Activated naive CD4-positive, alpha-beta T cell treated with anti-CD3 and anti-CD28 coated beads for 36 hours (primary cell): ENCODE results near the gene TET2. TPM values are rescaled to one million over a fixed set of nuclear protein-coding genes. Genes with fewer than 3 reads are reported as not detected.
"Not testable (repeated sequence)": the region's sequence is repeated elsewhere in the genome, so short reads cannot be mapped to it uniquely, and the experiment has no call there.

Experiments
- CTCF ChIA-PET: fragments of 350-600 bp; sonication (Branson Sonifier 250); formaldehyde crosslinking; loops from one replicate; lab custom pipeline; 2021; ENCODE audit warnings: antibody characterized with exemption; lab: Charles Lee
- DNase-seq: peaks from one replicate; pipeline ENCODE4 v3.0.0-alpha.2; 2020
- H3K27ac Mint-ChIP-seq: one replicate; pipeline ENCODE4 v1.8.0; 2021; ENCODE audit warnings: mild to moderate bottlenecking, mixed read lengths
- H3K27me3 Mint-ChIP-seq: one replicate; pipeline ENCODE4 v1.8.0; 2021; ENCODE audit warnings: low read depth, mixed read lengths
- H3K36me3 Mint-ChIP-seq: one replicate; pipeline ENCODE4 v1.8.0; 2021; ENCODE audit warnings: low read depth, mixed read lengths
- H3K4me1 Mint-ChIP-seq: one replicate; pipeline ENCODE4 v1.8.0; 2021; ENCODE audit warnings: low read depth, mixed read lengths
- H3K4me3 Mint-ChIP-seq: one replicate; pipeline ENCODE4 v1.8.0; 2021; ENCODE audit warnings: mild to moderate bottlenecking, moderate library complexity, mixed read lengths
- H3K9me3 Mint-ChIP-seq: one replicate; pipeline ENCODE4 v1.8.0; 2021; ENCODE audit warnings: mixed read lengths
- intact Hi-C: fragments of 100-400 bp; cut with micrococcal nuclease; formaldehyde crosslinking; loops from one replicate; pipeline ENCODE4 v1.15.1; 2023
- total RNA-seq, 2 experiments: library from RNA; stranded (reverse); gene quantifications; one replicate each; pipeline ENCODE4 v1.2.3, GENCODE V29; 2021

The TET2 gene
- total RNA-seq, 2 experiments from 2014 or later, result 36.0 to 36.1 TPM

GRCh38 chr4:105281124-105281415, 134.4 kb downstream of the TET2 start:
- no peak for DNase-seq
- H3K27me3 Mint-ChIP-seq, result no peaks in the 10 kb centered on the region
- CTCF ChIA-PET, result no interaction called here
- no peak overlapping the region for H3K27ac Mint-ChIP-seq
- no peak overlapping the region for H3K4me3 Mint-ChIP-seq
- intact Hi-C loops, result no loop called here
- no peaks in the 10 kb centered on the region for H3K9me3 Mint-ChIP-seq
- peaks cover 8% of the 10 kb centered on the region for H3K36me3 Mint-ChIP-seq
- peaks cover 12% of the 10 kb centered on the region for H3K4me1 Mint-ChIP-seq

GRCh38 chr4:105282489-105282888, 135.8 kb downstream of the TET2 start:
- no peak for DNase-seq
- Mint-ChIP-seq H3K27me3 (no peaks in the 10 kb centered on the region), H3K4me1 (peaks cover 16% of the 10 kb centered on the region), H3K4me3 (no peak overlapping the region), H3K27ac (no peak overlapping the region), H3K36me3 (peaks cover 1% of the 10 kb centered on the region), H3K9me3 (peaks cover 5% of the 10 kb centered on the region)
- intact Hi-C loops, result no loop called here
- CTCF ChIA-PET, result no interaction called here

GRCh38 chr4:105283501-105283900, 136.8 kb downstream of the TET2 start:
- Mint-ChIP-seq H3K27me3 (no peaks in the 10 kb centered on the region), H3K27ac (no peak overlapping the region), H3K4me1 (peaks cover 16% of the 10 kb centered on the region), H3K4me3 (no peak overlapping the region), H3K36me3 (peaks cover 3% of the 10 kb centered on the region), H3K9me3 (peaks cover 9% of the 10 kb centered on the region)
- DNase-seq, result no peak
- CTCF ChIA-PET, result no interaction called here
- intact Hi-C loops, result no loop called here

- Mint-ChIP-seq H3K4me3 (no peak overlapping the region), H3K27me3 (no peaks in the 10 kb centered on the region)
- CTCF ChIA-PET, result no interaction called here
Measured at GRCh38 chr4:105288121-105288520, 141.4 kb downstream of the TET2 start.

GRCh38 chr4:105291925-105292324, 145.2 kb downstream of the TET2 start:
- peaks cover 3% of the 10 kb centered on the region for H3K36me3 Mint-ChIP-seq
- DNase-seq, result no peak
- H3K4me3 Mint-ChIP-seq, result no peak overlapping the region
- no peaks in the 10 kb centered on the region for H3K27me3 Mint-ChIP-seq
- H3K4me1 Mint-ChIP-seq, result peaks cover 2% of the 10 kb centered on the region
- H3K27ac Mint-ChIP-seq, result no peak overlapping the region
- H3K9me3 Mint-ChIP-seq, result peaks cover 11% of the 10 kb centered on the region
- CTCF ChIA-PET, result no interaction called here
- intact Hi-C loops, result no loop called here

More at GRCh38 chr4:105288121-105288520, 141.4 kb downstream of the TET2 start:
- no peak for DNase-seq
- Mint-ChIP-seq H3K4me1 (peaks cover 4% of the 10 kb centered on the region), H3K36me3 (peaks cover 3% of the 10 kb centered on the region), H3K9me3 (peaks cover 14% of the 10 kb centered on the region), H3K27ac (no peak overlapping the region)
- intact Hi-C loops, result no loop called here

- intact Hi-C loops, result no loop called here
- Mint-ChIP-seq H3K4me1 (no peaks in the 10 kb centered on the region), H3K4me3 (no peak overlapping the region), H3K27me3 (no peaks in the 10 kb centered on the region), H3K36me3 (peaks cover 5% of the 10 kb centered on the region), H3K27ac (no peak overlapping the region), H3K9me3 (peaks cover 6% of the 10 kb centered on the region)
- DNase-seq, result no peak
- CTCF ChIA-PET, result no interaction called here
Measured at GRCh38 chr4:105293360-105293759, 146.7 kb downstream of the TET2 start.

- H3K36me3 Mint-ChIP-seq, result peaks cover 21% of the 10 kb centered on the region
- no peak overlapping the region for H3K4me3 Mint-ChIP-seq
- no peaks in the 10 kb centered on the region for H3K27me3 Mint-ChIP-seq
- DNase-seq, result no peak
- intact Hi-C loops, result no loop called here
- H3K27ac Mint-ChIP-seq, result no peak overlapping the region
- H3K9me3 Mint-ChIP-seq, result peaks cover 15% of the 10 kb centered on the region
- CTCF ChIA-PET, result interaction anchor here (0.6 to 0.8 kb wide), 3 partner anchors 100 to 492 kb away, joined by 3 read pairs; no protein-coding TSS in a partner anchor
- H3K4me1 Mint-ChIP-seq, result no peaks in the 10 kb centered on the region
Measured at GRCh38 chr4:105296672-105297071, 150.0 kb downstream of the TET2 start.

- peaks cover 30% of the 10 kb centered on the region for H3K36me3 Mint-ChIP-seq
- intact Hi-C loops, H3K4me3 Mint-ChIP-seq, H3K4me1 Mint-ChIP-seq, H3K27ac Mint-ChIP-seq, H3K27me3 Mint-ChIP-seq, CTCF ChIA-PET, DNase-seq: not testable (repeated sequence)
- H3K9me3 Mint-ChIP-seq, result peaks cover 31% of the 10 kb centered on the region
Measured at GRCh38 chr4:105299027-105299426, 152.4 kb downstream of the TET2 start.

GRCh38 chr4:105304085-105304484, 157.4 kb downstream of the TET2 start:
- intact Hi-C loops, result no loop called here
- DNase-seq, result no peak
- no peak overlapping the region for H3K4me3 Mint-ChIP-seq
- CTCF ChIA-PET, result interaction anchor here (1.1 to 1.3 kb wide), 2 partner anchors 170 to 245 kb away, joined by 3 read pairs; partner anchors contain the start of gene PPA2
- H3K4me1 Mint-ChIP-seq, result peaks cover 24% of the 10 kb centered on the region
- peaks cover 30% of the 10 kb centered on the region for H3K36me3 Mint-ChIP-seq
- H3K27ac Mint-ChIP-seq, result no peak overlapping the region
- H3K27me3 Mint-ChIP-seq, result no peaks in the 10 kb centered on the region
- H3K9me3 Mint-ChIP-seq, result peaks cover 40% of the 10 kb centered on the region

GRCh38 chr4:105305019-105305836, 158.6 kb downstream of the TET2 start:
- intact Hi-C loops, result loop anchor here (1.0 to 5.0 kb wide), 2 partner anchors 289 to 373 kb away; no protein-coding TSS in a partner anchor
- Mint-ChIP-seq H3K4me1 (peaks cover 24% of the 10 kb centered on the region), H3K27me3 (no peaks in the 10 kb centered on the region), H3K36me3 (peaks cover 24% of the 10 kb centered on the region), H3K4me3 (no peak overlapping the region), H3K27ac (peak overlapping the region; percentile 87), H3K9me3 (peaks cover 33% of the 10 kb centered on the region)
- no peak for DNase-seq
- CTCF ChIA-PET, result interaction anchor here (0.7 to 1.2 kb wide), 5 partner anchors 10 to 168 kb away, joined by 3 to 4 read pairs (median 3); partner anchors contain the start of gene PPA2

GRCh38 chr4:105306158-105306781, 159.6 kb downstream of the TET2 start:
- Mint-ChIP-seq H3K4me1 (peaks cover 24% of the 10 kb centered on the region), H3K9me3 (peaks cover 37% of the 10 kb centered on the region), H3K36me3 (peaks cover 22% of the 10 kb centered on the region), H3K27ac (peak overlapping the region; percentile 87), H3K27me3 (no peaks in the 10 kb centered on the region), H3K4me3 (no peak overlapping the region)
- intact Hi-C loops, result loop anchor here (1.0 to 5.0 kb wide), 13 partner anchors 32 to 1011 kb away; partner anchors contain the start of genes AIMP1 and TBCK
- DNase-seq, result peak; percentile 84
- CTCF ChIA-PET, result interaction anchor here (0.5 to 1.0 kb wide), 4 partner anchors 13 to 112 kb away, joined by 3 to 4 read pairs (median 4); no protein-coding TSS in a partner anchor

- Mint-ChIP-seq H3K4me3 (no peak overlapping the region), H3K27ac (peak overlapping the region; percentile 87), H3K9me3 (peaks cover 41% of the 10 kb centered on the region), H3K27me3 (no peaks in the 10 kb centered on the region), H3K4me1 (peaks cover 24% of the 10 kb centered on the region), H3K36me3 (peaks cover 23% of the 10 kb centered on the region)
- no peak for DNase-seq
- CTCF ChIA-PET, result interaction anchor here (0.6 kb wide), 2 partner anchors 71 to 113 kb away, joined by 3 read pairs; no protein-coding TSS in a partner anchor
- intact Hi-C loops, result loop anchor here (1.0 to 5.0 kb wide), 13 partner anchors 33 to 1010 kb away; partner anchors contain the start of genes AIMP1 and TBCK
Measured at GRCh38 chr4:105306820-105307219, 160.1 kb downstream of the TET2 start.
